ENCODE data around the gene PLEKHH3.

PLEKHH3 gene

DNA sequence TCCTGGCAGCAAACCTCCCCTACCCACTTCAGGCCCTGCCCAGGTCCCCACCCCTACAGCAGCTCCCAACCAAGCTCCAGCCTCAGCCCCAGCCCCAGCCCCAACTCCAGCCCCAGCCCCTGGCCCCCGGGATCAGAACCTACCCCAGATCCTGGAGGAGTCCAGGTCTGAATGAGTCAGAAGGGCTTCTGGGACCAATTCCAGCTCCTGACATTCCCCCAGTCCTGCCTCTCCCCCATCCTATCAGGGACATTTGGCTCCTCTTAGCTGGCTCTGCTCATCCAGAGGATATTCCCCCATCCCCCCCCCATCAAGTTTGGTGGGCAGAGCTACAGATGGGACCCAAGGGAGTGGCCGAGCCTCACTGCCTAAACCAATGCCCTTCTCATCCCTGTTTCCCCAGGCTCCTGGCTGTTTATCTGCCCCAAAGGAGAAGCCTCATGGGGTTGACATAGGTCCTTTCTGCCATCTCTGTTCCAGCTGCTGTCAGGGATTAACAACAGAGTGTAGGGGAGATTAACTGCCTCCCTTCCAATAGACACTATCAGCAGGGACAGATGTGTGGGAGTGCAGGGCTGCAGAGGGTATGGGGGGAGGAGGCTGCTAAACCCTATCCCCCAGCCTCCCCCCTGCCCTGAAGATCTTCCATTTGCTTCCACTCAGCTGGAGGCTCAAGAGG, 22.1 kb upstream of the PLEKHH3 start:
- Histone ChIP-seq H3K4me3 (replicated peaks; ENCODE audit: insufficient read depth, low read length) (no peak overlapping the region), H3K27me3 (ENCODE audit: insufficient read depth, poor library complexity, severe bottlenecking) (no peaks in the 10 kb centered on the region), H3K27ac (replicated peaks) (no peak overlapping the region)
- TF ChIP-seq GABPA (IDR thresholded peaks at IDR 0.05; ENCODE audit: low read depth) = no peak
- no peak for TF ChIP-seq POLR2AphosphoS5 (IDR thresholded peaks at IDR 0.05; ENCODE audit: low read depth)
- TF ChIP-seq, protein P1, sequence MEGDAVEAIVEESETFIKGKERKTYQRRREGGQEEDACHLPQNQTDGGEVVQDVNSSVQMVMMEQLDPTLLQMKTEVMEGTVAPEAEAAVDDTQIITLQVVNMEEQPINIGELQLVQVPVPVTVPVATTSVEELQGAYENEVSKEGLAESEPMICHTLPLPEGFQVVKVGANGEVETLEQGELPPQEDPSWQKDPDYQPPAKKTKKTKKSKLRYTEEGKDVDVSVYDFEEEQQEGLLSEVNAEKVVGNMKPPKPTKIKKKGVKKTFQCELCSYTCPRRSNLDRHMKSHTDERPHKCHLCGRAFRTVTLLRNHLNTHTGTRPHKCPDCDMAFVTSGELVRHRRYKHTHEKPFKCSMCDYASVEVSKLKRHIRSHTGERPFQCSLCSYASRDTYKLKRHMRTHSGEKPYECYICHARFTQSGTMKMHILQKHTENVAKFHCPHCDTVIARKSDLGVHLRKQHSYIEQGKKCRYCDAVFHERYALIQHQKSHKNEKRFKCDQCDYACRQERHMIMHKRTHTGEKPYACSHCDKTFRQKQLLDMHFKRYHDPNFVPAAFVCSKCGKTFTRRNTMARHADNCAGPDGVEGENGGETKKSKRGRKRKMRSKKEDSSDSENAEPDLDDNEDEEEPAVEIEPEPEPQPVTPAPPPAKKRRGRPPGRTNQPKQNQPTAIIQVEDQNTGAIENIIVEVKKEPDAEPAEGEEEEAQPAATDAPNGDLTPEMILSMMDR (IDR thresholded peaks at IDR 0.05; ENCODE audit: insufficient read depth, low read length) = no peak
- TF ChIP-seq REST (IDR thresholded peaks at IDR 0.05; ENCODE audit: insufficient replicate concordance, low read depth) = no peak
- no peak for TF ChIP-seq SPI1 (IDR thresholded peaks at IDR 0.05; ENCODE audit: borderline replicate concordance, low read depth)
- no peak for DNase-seq (ENCODE audit: low read depth in 1 of 2, low spot score in 1 of 2)

- H3K27ac ChIP-seq (replicated peaks) = no peak overlapping the region
- no peak for DNase-seq (ENCODE audit: low read depth in 1 of 2, low spot score in 1 of 2)
- TF ChIP-seq REST (IDR thresholded peaks at IDR 0.05; ENCODE audit: insufficient replicate concordance, low read depth) = no peak
- no peak for TF ChIP-seq SPI1 (IDR thresholded peaks at IDR 0.05; ENCODE audit: borderline replicate concordance, low read depth)
- TF ChIP-seq, protein P1 (IDR thresholded peaks at IDR 0.05; ENCODE audit: insufficient read depth, low read length) = no peak
- no peak for TF ChIP-seq GABPA (IDR thresholded peaks at IDR 0.05; ENCODE audit: low read depth)
- TF ChIP-seq POLR2AphosphoS5 (IDR thresholded peaks at IDR 0.05; ENCODE audit: low read depth) = no peak
These were observed 20.5 kb upstream of the PLEKHH3 start for GRCh38 chr17:42697108-42697811.

DNA sequence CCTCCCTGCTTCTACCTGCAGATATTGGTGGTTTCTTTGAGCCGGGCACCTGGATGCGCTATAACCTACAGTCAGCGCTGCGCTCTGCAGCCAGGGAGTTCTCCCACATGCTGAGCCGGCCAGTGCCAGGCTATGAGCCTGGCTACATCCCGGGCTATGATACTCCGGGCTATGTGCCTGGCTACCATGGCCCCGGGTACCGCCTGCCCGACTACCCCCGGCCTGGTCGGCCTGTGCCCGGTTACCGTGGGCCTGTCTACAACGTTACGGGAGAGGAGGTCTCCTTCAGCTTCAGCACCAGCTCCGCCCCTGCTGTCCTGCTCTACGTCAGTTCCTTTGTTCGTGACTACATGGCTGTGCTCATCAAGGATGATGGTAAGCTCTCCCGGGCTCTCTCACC, 18.7 kb upstream of the PLEKHH3 start:
- no peak for TF ChIP-seq SPI1 (IDR thresholded peaks at IDR 0.05; ENCODE audit: borderline replicate concordance, low read depth)
- TF ChIP-seq REST (IDR thresholded peaks at IDR 0.05; ENCODE audit: insufficient replicate concordance, low read depth) = no peak
- Histone ChIP-seq H3K4me3 (replicated peaks; ENCODE audit: insufficient read depth, low read length) (no peak overlapping the region), H3K27ac (replicated peaks) (no peak overlapping the region), H3K27me3 (ENCODE audit: insufficient read depth, poor library complexity, severe bottlenecking) (no peaks in the 10 kb centered on the region)
- no peak for DNase-seq (ENCODE audit: low read depth in 1 of 2, low spot score in 1 of 2)

More at GRCh38 chr17:42697108-42697811, 20.5 kb upstream of the PLEKHH3 start:
- H3K4me3 ChIP-seq (replicated peaks; ENCODE audit: insufficient read depth, low read length) = no peak overlapping the region
- no peaks in the 10 kb centered on the region for H3K27me3 ChIP-seq (ENCODE audit: insufficient read depth, poor library complexity, severe bottlenecking)

Data from HL-60 (cell line).